GM19395 (cell line): ENCODE data around the gene SLC35F5.
A peak's percentile ranks its signal among the peaks of the same experiment; 100 is the strongest.
"Not testable (repeated sequence)": the region's sequence is repeated elsewhere in the genome, so short reads cannot be mapped to it uniquely, and the experiment has no call there.

ENCODE experiments used
- ATAC-seq: cut with Tn5 transposase; IDR thresholded peaks from one replicate; pipeline ENCODE4 v1.9.1; 2021; ENCODE audit warnings: mild to moderate bottlenecking, moderate library complexity; ENCODE audit not compliant: unreplicated experiment

The SLC35F5 gene

DNA sequence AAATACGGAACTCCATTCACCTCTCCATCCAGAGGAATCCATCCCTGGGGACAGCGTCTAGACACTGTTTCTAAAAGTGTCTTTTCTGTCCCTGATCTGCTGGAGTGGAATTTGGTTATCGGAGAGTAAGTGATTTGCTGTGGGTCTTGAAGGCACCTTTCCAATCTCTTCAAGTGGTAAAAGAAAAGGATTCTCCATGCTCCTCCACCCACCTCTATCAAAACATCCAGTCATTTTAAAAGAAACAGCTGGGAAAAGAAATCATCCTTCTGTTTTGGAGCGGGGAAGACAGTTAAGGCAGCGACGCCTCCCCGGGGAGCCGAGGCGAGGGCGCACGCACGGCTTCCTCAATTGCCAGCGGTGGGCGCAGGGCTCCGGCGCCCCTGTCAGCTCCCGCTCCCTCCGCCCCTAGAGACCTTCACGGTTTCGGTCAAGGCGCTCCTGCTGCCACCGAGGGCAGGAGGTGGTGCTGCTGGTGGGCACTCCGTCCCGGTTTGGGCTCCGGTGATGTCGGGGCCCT, 547 bp downstream of the SLC35F5 start:
- peak; percentile 52 for ATAC-seq

DNA sequence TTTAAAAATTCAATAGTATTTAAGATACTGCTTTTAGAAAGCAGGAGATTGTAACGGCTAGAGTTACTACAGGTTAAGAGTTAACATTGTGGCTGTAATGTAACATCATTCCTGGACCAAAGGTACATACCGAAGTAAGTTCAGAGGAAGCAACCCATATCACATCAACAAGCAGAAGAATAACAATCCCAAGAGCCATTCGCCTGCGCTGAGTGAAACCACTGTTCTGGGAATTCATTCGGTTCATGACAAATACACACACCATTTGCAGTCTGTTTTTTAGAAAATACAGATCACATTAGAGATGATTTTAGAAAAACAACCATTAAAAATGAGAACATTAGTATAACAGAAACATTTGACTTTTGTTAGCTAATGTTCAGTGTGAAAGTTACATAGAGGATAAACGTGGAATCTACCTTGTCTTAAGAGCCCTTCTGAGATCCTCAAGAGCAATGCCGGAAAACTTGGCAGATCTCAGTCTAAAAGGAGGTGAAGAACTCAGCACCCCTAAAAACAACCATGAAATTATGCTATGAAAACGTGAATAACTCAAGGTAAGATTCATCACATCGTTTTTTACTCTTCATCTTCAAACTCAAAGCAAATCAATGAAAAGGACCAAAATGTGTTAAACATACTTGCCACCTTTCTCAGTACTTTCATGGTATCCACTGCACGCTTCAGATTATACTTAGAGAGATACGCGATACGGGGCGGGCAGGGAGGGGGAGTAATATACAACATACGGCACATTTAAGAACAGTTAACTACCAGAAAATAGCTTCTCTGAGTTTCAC, 1.2 kb downstream of the SLC35F5 start:
- no peak for ATAC-seq

DNA sequence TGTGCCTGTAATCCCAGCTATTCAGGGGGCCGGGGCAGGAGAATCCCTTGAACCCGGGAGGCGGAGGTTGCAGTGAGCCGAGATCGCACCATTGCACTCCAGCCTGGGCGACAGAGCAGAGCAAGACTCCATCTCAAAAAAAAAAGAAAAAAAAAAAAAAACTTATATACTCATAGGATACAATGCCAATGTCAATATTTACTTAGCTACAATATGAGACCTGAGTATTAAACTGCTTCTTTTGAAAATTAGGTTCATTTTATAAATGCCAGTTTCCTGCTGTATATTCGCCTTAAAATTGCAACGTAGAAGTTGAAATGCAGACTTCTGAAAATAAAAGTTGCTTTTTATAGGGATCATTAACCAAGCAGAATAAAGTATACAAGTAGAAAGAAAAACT, 2.3 kb downstream of the SLC35F5 start:
- no peak for ATAC-seq

DNA sequence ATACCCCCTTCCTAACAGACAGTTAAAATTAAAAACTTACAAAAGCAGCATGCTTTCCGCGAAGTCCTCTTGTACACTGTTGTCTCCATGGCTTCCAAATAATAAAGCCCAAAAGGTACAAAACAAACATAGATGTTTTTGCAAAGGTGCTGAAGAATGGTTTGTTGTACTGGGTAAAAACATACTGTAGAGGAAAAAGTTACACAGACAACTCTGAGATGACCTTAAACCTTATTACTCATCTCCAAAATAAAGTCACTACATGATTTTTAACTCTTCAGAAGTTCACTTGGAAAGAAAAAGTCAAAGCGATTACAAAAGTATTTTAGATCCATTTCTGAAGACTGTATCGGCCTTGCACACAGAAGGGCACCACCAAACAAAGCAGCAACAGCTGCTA, 6.1 kb downstream of the SLC35F5 start:
- no peak for ATAC-seq

DNA sequence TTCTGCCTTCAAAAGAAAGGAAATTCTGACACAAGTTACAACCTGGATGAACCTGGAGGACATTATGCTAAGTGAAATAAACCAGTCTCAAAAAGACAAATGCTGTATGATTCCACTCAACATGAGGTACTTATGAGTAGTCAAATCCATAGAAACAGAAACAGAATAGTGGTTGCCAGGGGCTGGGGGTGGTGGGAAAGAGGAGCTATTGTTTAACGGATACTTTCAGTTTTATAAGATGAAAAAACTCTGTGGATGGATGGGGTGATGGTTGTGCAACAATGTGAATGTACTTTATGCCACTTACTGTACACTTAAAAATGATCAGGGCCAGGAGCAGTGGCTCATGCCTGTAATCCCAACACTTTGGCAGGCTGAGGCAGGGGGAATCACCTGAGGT, 15.4 kb downstream of the SLC35F5 start:
- ATAC-seq: no peak

DNA sequence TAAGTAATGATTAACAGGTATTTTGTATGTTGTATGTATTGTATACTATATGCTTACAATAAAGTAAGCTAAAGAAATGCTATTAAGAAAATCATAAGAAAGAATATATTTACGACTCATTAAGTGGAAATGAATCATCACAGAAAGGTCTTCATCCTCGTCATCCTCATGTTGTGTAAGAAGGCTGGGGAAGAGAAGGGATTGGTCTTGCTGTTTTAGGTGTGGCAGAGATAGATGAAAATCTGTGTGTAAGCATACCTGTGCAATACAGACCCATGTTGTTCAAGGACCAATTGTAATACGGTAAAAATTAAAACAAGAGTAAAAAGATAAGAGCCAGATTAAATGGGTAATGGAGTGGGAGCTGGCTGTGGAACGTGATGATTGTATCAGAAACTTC, 16.6 kb downstream of the SLC35F5 start:
- ATAC-seq: no peak

DNA sequence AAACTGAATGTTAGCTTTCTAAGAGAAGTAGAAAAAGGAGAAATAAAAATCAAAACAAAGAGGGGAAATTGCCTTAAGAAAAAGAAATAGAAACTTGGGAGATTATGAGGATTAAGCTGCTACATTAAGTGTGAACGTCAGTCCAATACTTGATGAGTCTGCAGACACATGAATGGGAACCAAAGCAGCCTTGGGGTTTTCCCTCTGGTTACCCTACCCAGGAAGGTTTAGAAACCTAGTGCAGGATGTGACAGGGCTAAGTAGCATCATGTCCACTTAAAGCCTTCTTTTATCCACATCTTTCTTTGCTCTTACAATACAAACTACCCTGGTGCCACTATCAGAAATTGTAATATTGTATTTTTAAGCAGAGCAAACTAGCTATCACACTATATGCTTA, 22.3 kb downstream of the SLC35F5 start:
- ATAC-seq: peak; percentile 88

DNA sequence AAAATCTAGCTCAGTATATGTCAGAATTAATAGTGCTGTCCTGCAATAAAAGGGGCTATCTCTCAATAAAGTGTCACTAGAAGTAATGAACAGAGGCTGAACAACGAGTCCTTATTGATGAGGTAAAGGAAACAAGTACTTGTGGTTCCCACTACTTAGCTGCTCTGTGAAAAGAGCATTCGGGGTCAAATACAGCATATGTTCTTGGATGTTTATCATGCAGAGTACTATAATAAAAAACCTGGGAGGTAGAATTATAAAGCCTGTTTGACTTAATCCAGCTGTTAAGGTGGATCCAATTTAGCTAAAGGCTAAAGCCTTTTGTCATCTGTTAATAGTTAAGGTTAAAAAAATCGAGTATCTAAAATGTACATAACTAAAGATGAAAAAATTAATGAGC, 32.4 kb downstream of the SLC35F5 start:
- ATAC-seq: no peak

DNA sequence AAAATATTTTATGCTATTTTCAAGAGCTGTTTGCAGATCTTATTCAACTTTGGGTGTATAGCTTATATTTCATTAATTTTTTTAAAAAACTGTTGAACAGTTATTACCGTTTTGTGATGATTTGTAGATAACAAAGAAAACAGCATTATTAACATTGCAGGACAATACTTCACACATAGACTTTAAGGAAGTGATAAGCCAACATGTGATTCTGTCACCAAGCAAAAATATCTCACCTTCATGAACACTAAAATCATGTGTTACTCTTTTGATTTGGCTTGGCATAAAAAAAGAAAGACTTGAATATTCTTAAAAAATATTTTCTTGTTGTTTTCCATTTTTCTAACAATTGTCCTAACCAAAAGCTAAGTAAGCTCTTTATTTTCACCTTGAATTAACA, 33.0 kb downstream of the SLC35F5 start:
- no peak for ATAC-seq

DNA sequence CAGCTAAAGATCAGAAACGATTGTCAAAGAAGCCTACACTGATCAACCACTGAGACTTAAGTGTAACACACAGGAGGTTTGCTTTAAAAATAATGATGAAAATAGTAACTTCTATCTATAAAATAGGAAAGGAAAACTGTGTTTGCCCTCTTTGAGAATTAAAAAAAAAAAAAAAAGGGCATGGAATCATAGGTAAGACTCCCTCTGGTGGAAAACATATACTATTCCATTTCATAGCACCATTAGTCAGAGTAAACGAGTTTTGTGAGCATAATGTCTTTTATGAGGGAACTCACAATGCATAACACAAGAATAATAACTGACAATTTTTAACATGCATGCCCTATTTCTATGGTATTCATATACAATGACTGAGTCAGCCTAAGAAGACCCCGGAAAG, 36.3 kb downstream of the SLC35F5 start:
- no peak for ATAC-seq

DNA sequence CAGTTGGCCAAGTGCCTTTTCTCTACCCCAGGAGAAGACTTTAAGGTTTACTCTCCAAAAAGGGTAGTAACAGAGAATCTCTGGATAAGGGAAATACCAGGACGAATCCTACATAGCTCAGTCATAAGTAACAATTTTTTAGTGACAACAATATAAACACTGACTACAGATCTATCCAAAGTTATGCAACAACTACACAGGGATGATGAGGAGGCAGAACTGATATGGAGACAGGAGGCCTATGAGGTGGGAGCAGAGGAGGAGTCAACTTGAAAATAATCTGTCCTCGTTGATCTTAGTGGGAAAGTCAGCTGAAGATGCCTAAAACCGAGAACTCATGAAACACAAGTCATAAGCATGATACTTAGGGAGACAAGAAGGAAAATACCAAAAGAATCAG, 40.2 kb downstream of the SLC35F5 start:
- no peak for ATAC-seq

DNA sequence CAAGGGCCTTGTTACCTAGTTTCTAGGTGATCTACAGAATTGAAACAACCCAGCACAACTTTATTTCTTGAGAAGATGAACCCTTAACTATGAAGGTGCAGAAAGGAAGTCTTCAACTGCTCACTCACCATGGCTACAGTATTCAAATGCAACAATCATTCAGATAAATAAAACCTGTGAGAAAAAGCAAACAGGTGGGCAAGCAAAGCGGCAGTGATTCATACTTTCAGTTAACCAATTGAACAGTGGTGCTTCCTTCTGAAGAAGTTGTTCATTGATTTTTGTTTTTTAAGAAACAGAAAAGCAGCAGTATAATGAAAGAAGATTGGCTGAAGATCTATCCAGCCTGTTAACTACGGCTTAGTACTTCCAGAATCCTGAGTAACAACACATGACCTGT, 43.5 kb downstream of the SLC35F5 start:
- no peak for ATAC-seq

DNA sequence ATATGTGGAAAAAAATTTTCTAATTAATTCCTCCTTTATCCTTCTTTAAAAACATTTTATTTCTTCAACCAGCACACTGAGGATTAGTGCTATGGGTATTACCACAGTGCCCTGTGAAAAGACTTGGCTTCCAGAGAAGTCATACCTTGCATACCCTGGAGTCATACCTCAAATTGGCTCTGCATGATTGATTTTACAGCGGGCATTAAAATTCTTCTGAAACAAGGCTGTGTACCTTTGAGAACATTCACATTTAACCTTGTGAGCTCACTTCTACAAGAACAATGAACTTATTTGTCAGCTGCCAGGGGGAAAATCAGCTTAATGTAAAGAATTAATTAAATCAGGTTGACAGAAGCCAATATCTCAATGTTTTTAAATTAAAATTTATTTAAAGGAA, 44.6 kb downstream of the SLC35F5 start:
- no peak for ATAC-seq

DNA sequence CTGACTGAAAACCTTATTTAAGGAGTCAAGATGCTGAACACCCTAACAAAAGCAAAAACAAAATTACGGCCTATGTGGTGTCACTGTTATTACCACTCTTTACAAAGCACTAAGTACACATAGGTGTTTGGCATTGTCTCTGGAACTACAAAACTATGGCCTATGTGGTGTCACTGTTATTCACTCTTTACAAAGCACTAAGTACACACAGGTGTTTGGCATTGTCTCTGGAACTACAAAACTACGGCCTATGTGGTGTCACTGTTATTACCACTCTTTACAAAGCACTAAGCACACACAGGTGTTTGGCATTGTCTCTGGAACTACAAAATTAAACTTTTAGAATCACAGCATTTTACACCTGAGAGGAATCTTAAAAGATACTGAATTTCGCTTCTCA, 47.4 kb downstream of the SLC35F5 start:
- ATAC-seq: no peak

DNA sequence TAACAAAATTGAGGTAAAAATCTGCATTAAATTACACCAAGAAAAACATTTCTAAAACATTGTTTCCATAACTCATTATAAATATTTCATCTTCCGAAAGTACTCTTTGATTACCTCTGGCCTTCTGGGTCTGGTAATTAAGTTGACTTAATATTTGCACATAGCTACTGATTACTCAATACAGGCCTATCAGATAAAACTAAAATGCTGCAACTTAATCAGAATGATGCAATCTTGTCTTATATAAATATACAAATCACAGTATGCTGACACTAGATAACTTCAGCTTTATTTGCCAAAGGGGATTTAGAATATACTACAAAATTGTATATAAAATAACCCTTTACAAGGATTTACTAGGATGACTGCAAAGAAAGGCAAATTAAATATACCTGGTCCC, 49.3 kb downstream of the SLC35F5 start:
- no peak for ATAC-seq

DNA sequence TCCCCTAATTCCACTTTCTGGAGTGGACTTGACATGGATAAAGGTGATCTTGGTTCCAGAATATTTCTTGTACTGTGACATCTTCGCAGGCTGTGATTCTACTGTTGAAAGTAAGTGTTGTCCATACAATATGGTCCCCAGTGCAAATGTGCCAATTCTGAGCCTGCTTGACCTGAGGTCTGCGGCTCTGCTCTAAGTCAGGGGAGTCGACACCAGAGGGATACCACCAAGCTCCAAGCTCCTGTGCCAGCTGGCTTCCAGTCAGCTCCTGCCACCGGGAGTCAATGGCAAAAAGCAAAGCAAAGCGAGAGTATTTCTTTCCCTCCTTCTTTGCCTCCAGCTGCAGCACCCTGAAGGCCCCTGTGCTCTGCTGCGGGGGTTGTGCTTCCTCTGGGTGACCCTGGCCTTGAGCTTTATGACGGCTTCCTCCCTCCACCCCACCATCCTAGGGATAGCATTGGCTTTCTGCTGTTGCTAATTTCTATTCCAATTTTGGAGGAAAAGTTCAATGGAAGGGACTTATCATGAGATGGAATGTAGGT, 50.4 kb downstream of the SLC35F5 start:
- ATAC-seq: no peak

DNA sequence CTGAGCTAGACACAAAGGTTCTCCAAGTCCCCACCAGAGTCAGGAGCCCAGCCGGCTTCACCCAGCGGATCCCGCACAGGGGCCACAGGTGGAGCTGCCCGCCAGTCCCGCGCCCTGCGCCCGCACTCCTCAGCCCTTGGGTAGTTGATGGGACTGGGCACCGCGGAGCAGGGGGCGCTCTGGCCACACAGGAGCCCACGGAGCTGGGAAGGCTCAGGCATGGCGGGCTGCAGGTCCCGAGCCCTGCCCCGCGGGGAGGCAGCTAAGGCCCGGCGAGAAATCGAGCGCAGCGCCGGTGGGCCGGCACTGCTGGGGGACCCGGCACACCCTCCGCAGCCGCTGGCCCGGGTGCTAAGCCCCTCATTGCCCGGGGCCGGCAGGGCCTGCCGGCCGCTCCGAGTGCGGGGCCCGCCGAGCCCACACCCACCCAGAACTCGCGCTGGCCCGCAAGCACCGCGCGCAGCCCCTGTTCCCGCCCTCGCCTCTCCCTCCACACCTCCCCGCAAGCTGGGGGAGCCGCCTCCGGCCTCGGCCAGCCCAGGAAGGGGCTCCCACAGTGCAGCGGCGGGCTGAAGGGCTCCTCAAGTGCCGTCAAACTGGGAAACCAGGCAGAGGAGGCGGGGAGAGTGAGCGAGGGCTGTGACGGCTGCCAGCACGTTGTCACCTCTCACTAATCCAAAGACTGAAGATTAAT, 52.0 kb downstream of the SLC35F5 start:
- not testable (repeated sequence) for ATAC-seq

DNA sequence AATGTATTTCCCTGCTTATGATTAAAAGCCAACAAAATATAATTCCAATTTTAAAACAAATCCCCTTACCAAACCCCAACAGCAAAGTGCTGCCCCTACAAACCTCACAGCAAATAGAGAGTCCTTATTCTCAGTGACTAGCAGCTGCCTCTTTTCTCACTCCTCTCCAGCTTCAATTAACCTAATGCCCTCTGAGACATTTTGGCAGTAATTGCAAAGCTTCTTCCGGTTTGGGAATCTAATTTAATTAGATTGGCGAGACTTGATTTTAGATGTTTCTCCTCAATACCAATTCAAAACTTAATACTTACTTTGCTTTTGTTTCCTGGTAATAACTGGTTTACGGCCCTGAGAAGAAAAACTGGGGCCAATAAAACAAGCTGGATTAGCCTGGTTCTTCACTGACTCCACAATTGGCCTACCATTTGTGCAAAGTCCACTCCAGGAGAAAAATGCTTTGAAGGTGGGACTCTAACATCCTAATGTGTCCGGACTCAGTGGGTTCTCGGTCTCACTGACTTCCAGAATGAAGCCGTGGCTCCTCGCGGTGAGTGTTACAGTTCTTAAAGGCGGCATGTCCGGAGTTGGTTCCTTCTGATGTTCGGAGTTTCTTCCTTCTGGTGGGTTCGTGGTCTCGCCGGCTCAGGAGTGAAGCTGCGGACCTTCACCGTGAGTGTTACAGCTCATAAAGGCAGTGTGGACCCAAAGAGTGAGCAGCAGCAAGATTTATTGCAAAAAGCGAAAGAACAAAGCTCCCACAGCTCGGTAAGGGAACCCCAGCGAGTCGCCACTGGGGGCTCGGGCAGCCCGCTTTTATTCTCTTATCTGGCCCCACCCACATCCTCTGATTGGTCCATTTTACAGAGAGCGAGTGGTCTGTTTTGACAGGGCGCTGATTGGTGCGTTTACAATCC, 52.8 kb downstream of the SLC35F5 start:
- no peak for ATAC-seq

DNA sequence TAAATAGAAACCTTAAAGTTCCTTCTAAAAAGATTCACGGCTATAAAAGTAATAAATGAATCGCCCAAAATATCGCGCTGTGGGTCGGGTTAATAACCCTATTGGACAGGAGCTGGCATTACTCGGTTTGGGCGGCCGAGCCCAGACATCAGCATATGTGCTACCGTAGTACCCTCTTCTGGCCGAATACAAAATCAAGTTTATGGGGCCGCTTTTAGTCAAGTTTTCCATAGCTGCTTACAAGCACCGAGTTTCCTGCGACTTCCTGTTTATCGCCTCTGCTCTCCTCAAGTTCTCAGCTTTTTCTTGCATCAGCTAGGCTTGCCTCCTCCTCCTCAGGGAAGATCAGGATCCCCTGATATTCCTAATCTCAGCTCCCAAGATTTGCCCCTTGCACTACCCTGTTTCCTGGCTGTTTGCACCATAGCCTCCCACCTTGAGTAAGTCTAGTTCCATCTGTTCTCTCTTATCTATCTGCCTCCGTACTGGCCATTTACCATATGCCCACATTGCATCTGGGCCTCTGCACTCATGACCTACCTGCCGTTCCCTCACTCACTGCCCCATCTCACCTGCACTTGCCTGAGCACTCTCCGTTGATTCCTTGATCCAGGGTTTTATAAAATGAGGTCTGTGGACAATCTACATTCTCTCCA, 56.1 kb downstream of the SLC35F5 start:
- ATAC-seq: peak; percentile 89

DNA sequence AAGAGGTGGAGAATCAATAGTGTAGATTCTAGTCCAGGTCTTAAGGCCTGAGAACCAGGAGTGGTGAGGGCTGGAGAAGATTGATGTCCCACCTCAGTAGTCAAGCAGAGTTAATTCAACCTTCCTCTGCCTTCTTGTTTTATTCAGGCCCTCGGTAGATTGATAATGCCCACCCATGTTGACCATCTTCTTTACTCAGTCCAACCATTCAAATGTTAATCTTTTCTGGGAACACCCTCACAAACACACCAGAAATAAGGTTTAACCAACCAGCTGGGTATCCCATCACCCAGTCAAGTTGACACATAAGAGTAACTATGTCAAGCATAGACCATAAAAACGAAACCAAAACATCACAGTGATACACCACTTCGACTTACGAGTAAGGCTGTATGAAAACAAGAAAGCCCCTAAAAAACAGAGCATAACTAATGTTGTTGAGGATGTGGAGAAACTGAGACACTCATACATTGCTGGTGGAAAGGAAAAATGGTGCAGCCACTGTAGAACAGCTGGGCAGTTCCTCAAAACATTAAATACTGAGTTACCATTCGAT, 57.5 kb downstream of the SLC35F5 start:
- ATAC-seq: peak; percentile 69
